BLaER1 (cell line): ENCODE measurements around the gene AUTS2.

Experiments
- H3K27ac ChIP-seq: shearing (Covaris generic); formaldehyde crosslinking; 2 replicates; pipeline ENCODE4 v1.8.1; 2022
- H3K27me3 ChIP-seq: shearing (Covaris generic); formaldehyde crosslinking; 2 replicates; pipeline ENCODE4 v1.8.1; 2022
- H3K36me3 ChIP-seq: shearing (Covaris generic); formaldehyde crosslinking; 2 replicates; pipeline ENCODE4 v1.8.1; 2022
- H3K4me1 ChIP-seq: shearing (Covaris generic); formaldehyde crosslinking; 2 replicates; pipeline ENCODE4 v1.8.1; 2022
- H3K4me2 ChIP-seq: shearing (Covaris generic); formaldehyde crosslinking; 2 replicates; pipeline ENCODE4 v1.8.1; 2022
- H3K4me3 ChIP-seq: shearing (Covaris generic); formaldehyde crosslinking; 2 replicates; pipeline ENCODE4 v1.8.1; 2022
- H3K9ac ChIP-seq: shearing (Covaris generic); formaldehyde crosslinking; 2 replicates; pipeline ENCODE4 v1.8.1; 2022
- H3K9me3 ChIP-seq: shearing (Covaris generic); formaldehyde crosslinking; 2 replicates; pipeline ENCODE4 v1.8.1; 2022
- H4K20me1 ChIP-seq: shearing (Covaris generic); formaldehyde crosslinking; 2 replicates; pipeline ENCODE4 v1.8.1; 2022
- Cebpa-rat ChIP-seq: shearing (Covaris generic); IDR thresholded peaks from 2 replicates; pipeline ENCODE4 v1.8.1; 2022

Gene AUTS2

DNA sequence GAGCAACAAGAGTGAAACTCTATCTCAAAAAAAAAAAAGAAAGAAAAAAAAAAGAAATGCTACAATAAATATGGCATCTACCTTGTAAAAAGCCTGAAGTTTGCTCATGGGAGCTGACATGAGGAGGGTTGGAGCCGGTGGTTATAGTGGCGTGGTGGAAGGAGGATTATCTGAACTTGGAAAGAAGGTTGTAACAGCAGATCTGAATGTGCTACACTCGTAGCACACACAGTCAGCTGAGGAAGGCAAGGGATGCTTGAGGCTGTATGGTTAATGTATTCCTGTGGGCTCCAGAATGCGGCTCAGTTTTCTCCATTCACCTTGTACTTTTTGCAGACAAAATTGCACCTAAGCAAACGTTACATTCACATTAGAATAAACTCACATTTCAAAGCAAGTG, 1143.4 kb downstream of the AUTS2 start:
- H3K36me3 ChIP-seq, result peaks cover 54% of the 10 kb centered on the region
- no peak overlapping the region for H3K4me2 ChIP-seq
- peaks cover 100% of the 10 kb centered on the region for H4K20me1 ChIP-seq
- H3K4me1 ChIP-seq, result peaks cover 69% of the 10 kb centered on the region
- no peak overlapping the region for H3K4me3 ChIP-seq
- H3K9ac ChIP-seq, result no peak overlapping the region
- TF ChIP-seq Cebpa-rat, result no peak
- H3K27ac ChIP-seq, result no peak overlapping the region
- H3K27me3 ChIP-seq, result no peaks in the 10 kb centered on the region
- no peaks in the 10 kb centered on the region for H3K9me3 ChIP-seq

GRCh38 chr7:70743531-70744325, 1145.5 kb downstream of the AUTS2 start:
- Histone ChIP-seq H3K4me3 (no peak overlapping the region), H3K9ac (no peak overlapping the region), H4K20me1 (peaks cover 100% of the 10 kb centered on the region), H3K9me3 (no peaks in the 10 kb centered on the region), H3K27ac (no peak overlapping the region), H3K4me1 (peaks cover 51% of the 10 kb centered on the region), H3K27me3 (no peaks in the 10 kb centered on the region), H3K4me2 (no peak overlapping the region), H3K36me3 (peaks cover 57% of the 10 kb centered on the region)
- TF ChIP-seq Cebpa-rat, result no peak

- Histone ChIP-seq H3K27me3 (no peaks in the 10 kb centered on the region), H3K9ac (no peak overlapping the region), H3K36me3 (peaks cover 61% of the 10 kb centered on the region), H3K4me3 (no peak overlapping the region), H4K20me1 (peaks cover 100% of the 10 kb centered on the region), H3K4me2 (no peak overlapping the region), H3K27ac (no peak overlapping the region), H3K9me3 (no peaks in the 10 kb centered on the region), H3K4me1 (peaks cover 51% of the 10 kb centered on the region)
- no peak for TF ChIP-seq Cebpa-rat
Observed at GRCh38 chr7:70744492-70744891, 1146.2 kb downstream of the AUTS2 start.

- TF ChIP-seq Cebpa-rat, result no peak
- Histone ChIP-seq H3K4me3 (no peak overlapping the region), H3K4me1 (peaks cover 43% of the 10 kb centered on the region), H3K36me3 (peaks cover 80% of the 10 kb centered on the region), H3K27me3 (no peaks in the 10 kb centered on the region), H4K20me1 (peaks cover 100% of the 10 kb centered on the region), H3K4me2 (no peak overlapping the region), H3K9ac (no peak overlapping the region), H3K27ac (no peak overlapping the region), H3K9me3 (no peaks in the 10 kb centered on the region)
Observed at GRCh38 chr7:70749831-70750230, 1151.6 kb downstream of the AUTS2 start.

DNA sequence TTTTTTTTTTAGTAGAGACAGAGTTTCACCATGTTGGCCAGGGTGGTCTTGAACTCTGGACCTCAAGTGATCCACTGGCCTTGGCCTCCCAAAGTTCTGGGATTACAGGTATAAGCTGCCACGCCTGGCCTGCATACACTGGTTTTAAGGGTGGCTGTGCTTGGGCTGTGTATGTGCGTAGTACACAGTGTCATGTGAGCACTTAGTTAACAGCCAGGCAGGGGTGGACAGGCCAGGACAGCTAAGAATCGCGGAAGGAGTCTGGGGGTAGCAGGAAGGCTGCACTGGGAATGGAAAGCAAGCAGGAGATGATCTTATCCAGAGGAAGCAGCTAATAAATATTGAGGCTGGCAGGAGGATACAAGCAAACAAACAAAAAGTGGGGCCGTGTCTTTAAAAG, 1153.6 kb downstream of the AUTS2 start:
- no peaks in the 10 kb centered on the region for H3K9me3 ChIP-seq
- no peak overlapping the region for H3K27ac ChIP-seq
- H4K20me1 ChIP-seq, result peaks cover 100% of the 10 kb centered on the region
- no peak overlapping the region for H3K4me3 ChIP-seq
- TF ChIP-seq Cebpa-rat, result no peak
- H3K4me2 ChIP-seq, result no peak overlapping the region; the same call in 1 of the 2 replicates
- H3K4me1 ChIP-seq, result peaks cover 48% of the 10 kb centered on the region
- H3K36me3 ChIP-seq, result peaks cover 65% of the 10 kb centered on the region
- H3K27me3 ChIP-seq, result no peaks in the 10 kb centered on the region
- H3K9ac ChIP-seq, result no peak overlapping the region

GRCh38 chr7:70752794-70753241, 1154.5 kb downstream of the AUTS2 start:
- H3K9me3 ChIP-seq, result no peaks in the 10 kb centered on the region
- H3K4me3 ChIP-seq, result no peak overlapping the region
- H3K4me1 ChIP-seq, result peaks cover 57% of the 10 kb centered on the region
- TF ChIP-seq Cebpa-rat, result no peak
- no peak overlapping the region for H3K9ac ChIP-seq
- H3K36me3 ChIP-seq, result peaks cover 61% of the 10 kb centered on the region
- peaks cover 100% of the 10 kb centered on the region for H4K20me1 ChIP-seq
- H3K27ac ChIP-seq, result no peak overlapping the region
- H3K4me2 ChIP-seq, result peak overlapping the region; percentile 2; the same call in 1 of the 2 replicates
- H3K27me3 ChIP-seq, result no peaks in the 10 kb centered on the region

GRCh38 chr7:70756789-70757188, 1158.5 kb downstream of the AUTS2 start:
- H3K4me1 ChIP-seq, result peaks cover 65% of the 10 kb centered on the region
- H3K4me2 ChIP-seq, result peak overlapping the region; percentile 45
- TF ChIP-seq Cebpa-rat, result no peak
- H3K27me3 ChIP-seq, result no peaks in the 10 kb centered on the region
- no peak overlapping the region for H3K27ac ChIP-seq
- peaks cover 59% of the 10 kb centered on the region for H3K36me3 ChIP-seq
- H3K9ac ChIP-seq, result no peak overlapping the region
- H3K9me3 ChIP-seq, result no peaks in the 10 kb centered on the region
- peaks cover 100% of the 10 kb centered on the region for H4K20me1 ChIP-seq
- no peak overlapping the region for H3K4me3 ChIP-seq

DNA sequence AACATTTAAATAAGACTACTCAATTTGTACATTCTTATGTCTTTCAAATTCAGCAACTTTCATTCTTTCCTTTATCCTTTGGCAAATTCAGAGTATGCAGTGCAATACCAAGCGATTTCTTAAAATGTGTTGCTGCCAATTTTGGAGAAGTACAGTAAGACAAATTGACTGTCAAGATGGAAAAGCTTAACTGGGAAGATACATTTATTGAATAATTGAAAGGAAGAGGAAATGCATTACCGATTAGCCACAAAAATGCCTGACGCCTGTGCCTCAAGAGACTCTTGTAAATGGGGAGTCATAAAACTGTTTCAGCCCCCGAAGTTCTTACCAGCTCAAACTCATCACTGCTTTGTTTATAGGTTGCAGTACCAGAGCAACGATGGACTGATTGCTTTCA, 1160.4 kb downstream of the AUTS2 start:
- H3K36me3 ChIP-seq, result peaks cover 57% of the 10 kb centered on the region
- H4K20me1 ChIP-seq, result peaks cover 100% of the 10 kb centered on the region
- H3K4me1 ChIP-seq, result peaks cover 66% of the 10 kb centered on the region
- no peaks in the 10 kb centered on the region for H3K9me3 ChIP-seq
- TF ChIP-seq Cebpa-rat, result no peak
- H3K4me2 ChIP-seq, result no peak overlapping the region
- no peak overlapping the region for H3K4me3 ChIP-seq
- H3K27me3 ChIP-seq, result no peaks in the 10 kb centered on the region
- no peak overlapping the region for H3K27ac ChIP-seq
- no peak overlapping the region for H3K9ac ChIP-seq

GRCh38 chr7:70759674-70760073, 1161.4 kb downstream of the AUTS2 start:
- H3K4me2 ChIP-seq, result no peak overlapping the region
- H3K4me3 ChIP-seq, result no peak overlapping the region
- H3K9ac ChIP-seq, result no peak overlapping the region
- no peak for TF ChIP-seq Cebpa-rat
- peaks cover 60% of the 10 kb centered on the region for H3K36me3 ChIP-seq
- no peaks in the 10 kb centered on the region for H3K9me3 ChIP-seq
- H4K20me1 ChIP-seq, result peaks cover 100% of the 10 kb centered on the region
- peaks cover 66% of the 10 kb centered on the region for H3K4me1 ChIP-seq
- H3K27ac ChIP-seq, result no peak overlapping the region
- no peaks in the 10 kb centered on the region for H3K27me3 ChIP-seq

DNA sequence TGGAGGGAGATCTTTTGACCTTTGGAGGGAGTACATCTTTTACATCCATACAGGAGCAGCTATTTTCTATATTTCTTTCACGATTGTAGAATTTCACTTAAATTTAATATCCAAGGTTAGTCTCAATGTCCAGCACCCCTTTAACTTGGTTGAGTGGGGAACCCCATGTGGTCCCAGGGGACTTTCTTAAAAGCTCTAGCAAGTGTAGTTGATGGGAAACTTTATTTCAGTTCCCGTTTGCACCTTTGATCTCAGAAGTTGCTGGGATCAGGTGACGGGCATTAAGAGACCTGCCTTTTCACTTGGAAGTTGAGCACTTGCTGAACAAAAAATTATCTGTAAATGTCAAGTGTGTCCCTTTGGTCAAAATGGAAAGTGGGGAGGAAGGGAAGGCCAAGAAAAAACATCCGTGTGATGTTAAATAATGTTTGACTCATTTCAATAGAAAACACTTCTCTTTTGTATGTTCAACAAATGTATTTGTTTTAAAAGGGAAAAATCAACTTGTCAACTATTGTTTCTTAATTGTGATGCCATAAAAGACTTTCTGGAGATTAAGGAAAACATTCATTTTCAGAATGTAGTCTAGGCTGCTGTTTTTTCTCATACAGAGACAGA, 1163.5 kb downstream of the AUTS2 start:
- Histone ChIP-seq H3K9me3 (no peaks in the 10 kb centered on the region), H3K4me2 (peak overlapping the region; percentile 41), H3K9ac (no peak overlapping the region), H3K27me3 (no peaks in the 10 kb centered on the region), H3K36me3 (peaks cover 81% of the 10 kb centered on the region), H4K20me1 (peaks cover 100% of the 10 kb centered on the region), H3K4me1 (peaks cover 63% of the 10 kb centered on the region), H3K4me3 (no peak overlapping the region), H3K27ac (no peak overlapping the region)
- no peak for TF ChIP-seq Cebpa-rat
